Measurements from ENCODE around the gene ANP32A. TPM values are rescaled to one million over a fixed set of nuclear protein-coding genes. Genes with fewer than 3 reads are reported as not detected.

Gene ANP32A
- total RNA-seq, 1 experiment from 2014 or later = 151 TPM

GRCh38 chr15:68797599-68798345 is 22.9 kb downstream of the ANP32A start:
- no peak for DNase-seq (ENCODE audit: low spot score)

- DNase-seq (ENCODE audit: low spot score) = no peak
Measured at GRCh38 chr15:68797191-68797590, 23.5 kb downstream of the ANP32A start.

- no peak for DNase-seq (ENCODE audit: low spot score)
Measured at GRCh38 chr15:68796576-68796975, 24.1 kb downstream of the ANP32A start.

GRCh38 chr15:68795298-68795848 is 25.3 kb downstream of the ANP32A start:
- no peak for DNase-seq (ENCODE audit: low spot score)

GRCh38 chr15:68794863-68795262 is 25.8 kb downstream of the ANP32A start:
- no peak for DNase-seq (ENCODE audit: low spot score)

- no peak for DNase-seq (ENCODE audit: low spot score)
Measured at GRCh38 chr15:68794307-68794706, 26.4 kb downstream of the ANP32A start.

- DNase-seq (ENCODE audit: low spot score) = no peak
Measured at GRCh38 chr15:68793776-68794175, 26.9 kb downstream of the ANP32A start.

- DNase-seq (ENCODE audit: low spot score) = no peak
Measured at GRCh38 chr15:68792901-68793766, 27.6 kb downstream of the ANP32A start.

GRCh38 chr15:68791431-68792283 is 29.0 kb downstream of the ANP32A start:
- DNase-seq (ENCODE audit: low spot score) = no peak

- DNase-seq (ENCODE audit: low spot score) = no peak
Measured at GRCh38 chr15:68790910-68791309, 29.8 kb downstream of the ANP32A start.

- no peak for DNase-seq (ENCODE audit: low spot score)
Measured at GRCh38 chr15:68790242-68790575, 30.5 kb downstream of the ANP32A start.

- DNase-seq (ENCODE audit: low spot score) = no peak
Measured at GRCh38 chr15:68789534-68790241, 31.0 kb downstream of the ANP32A start.

GRCh38 chr15:68789091-68789490 is 31.6 kb downstream of the ANP32A start:
- no peak for DNase-seq (ENCODE audit: low spot score)

- no peak for DNase-seq (ENCODE audit: low spot score)
Measured at GRCh38 chr15:68788264-68788624, 32.5 kb downstream of the ANP32A start.

- DNase-seq (ENCODE audit: low spot score) = no peak
Measured at GRCh38 chr15:68787609-68788263, 33.0 kb downstream of the ANP32A start.

GRCh38 chr15:68786753-68787152 is 33.9 kb downstream of the ANP32A start:
- no peak for DNase-seq (ENCODE audit: low spot score)

- DNase-seq (ENCODE audit: low spot score) = no peak
Measured at GRCh38 chr15:68785541-68785940, 35.2 kb downstream of the ANP32A start.

- DNase-seq (ENCODE audit: low spot score) = no peak
Measured at GRCh38 chr15:68784206-68784605, 36.5 kb downstream of the ANP32A start.

GRCh38 chr15:68783226-68784058 is 37.3 kb downstream of the ANP32A start:
- DNase-seq (ENCODE audit: low spot score) = no peak
